AG04450 (cell line): ENCODE results near the gene IQUB. TPM values are rescaled to one million over a fixed set of nuclear protein-coding genes. Genes with fewer than 3 reads are reported as not detected.
"Not testable (repeated sequence)": the region's sequence is repeated elsewhere in the genome, so short reads cannot be mapped to it uniquely, and the experiment has no call there.

Experiments
- CTCF ChIA-PET: fragments of 300-600, 350-600 bp; formaldehyde crosslinking; extraction: SDS; loops from one replicate; lab custom pipeline; 2022; ENCODE audit warnings: antibody characterized with exemption, inconsistent platforms; lab: Charles Lee
- POLR2A ChIA-PET: fragments of 350-600 bp; formaldehyde crosslinking; extraction: SDS; loops from one replicate; lab custom pipeline; 2021; ENCODE audit warnings: antibody characterized with exemption, inconsistent platforms; lab: Yijun Ruan, JAX
- DNase-seq: peaks from one replicate; pipeline ENCODE4 v3.0.0-alpha.2; 2011; ENCODE audit warnings: low read depth, low spot score
- H3K27ac ChIP-seq: one replicate; pipeline ENCODE4 v1.5.1; 2012; ENCODE audit warnings: low read depth, low read length, control low read depth
- H3K27me3 ChIP-seq: one replicate; pipeline ENCODE4 v1.6.0; 2012; ENCODE audit warnings: low read length; ENCODE audit not compliant: control insufficient read depth, insufficient read depth
- H3K4me3 ChIP-seq: 2 replicates; pipeline ENCODE4 v1.5.1; 2011; ENCODE audit warnings: mild to moderate bottlenecking, low read depth, low read length, control low read depth
- H3K9me3 ChIP-seq: 2 replicates; pipeline ENCODE4 v1.5.1; 2012; ENCODE audit warnings: low read length; ENCODE audit not compliant: control insufficient read depth, insufficient read depth
- polyA plus RNA-seq: library from polyadenylated mRNA; depleted of rRNA; stranded (reverse); fragments of >200 nt; gene quantifications from 2 replicates; pipeline ENCODE4 v1.2.3, GENCODE V29; 2011
- TF ChIP-seq, protein P1 (sequence below): IDR thresholded peaks from 2 replicates; pipeline ENCODE4 v1.5.1; 2011; ENCODE audit warnings: low read depth, low read length, control low read depth, inconsistent platforms

The IQUB gene
- polyA plus RNA-seq, 1 experiment, result 0.06 TPM

- TF ChIP-seq, protein P1, sequence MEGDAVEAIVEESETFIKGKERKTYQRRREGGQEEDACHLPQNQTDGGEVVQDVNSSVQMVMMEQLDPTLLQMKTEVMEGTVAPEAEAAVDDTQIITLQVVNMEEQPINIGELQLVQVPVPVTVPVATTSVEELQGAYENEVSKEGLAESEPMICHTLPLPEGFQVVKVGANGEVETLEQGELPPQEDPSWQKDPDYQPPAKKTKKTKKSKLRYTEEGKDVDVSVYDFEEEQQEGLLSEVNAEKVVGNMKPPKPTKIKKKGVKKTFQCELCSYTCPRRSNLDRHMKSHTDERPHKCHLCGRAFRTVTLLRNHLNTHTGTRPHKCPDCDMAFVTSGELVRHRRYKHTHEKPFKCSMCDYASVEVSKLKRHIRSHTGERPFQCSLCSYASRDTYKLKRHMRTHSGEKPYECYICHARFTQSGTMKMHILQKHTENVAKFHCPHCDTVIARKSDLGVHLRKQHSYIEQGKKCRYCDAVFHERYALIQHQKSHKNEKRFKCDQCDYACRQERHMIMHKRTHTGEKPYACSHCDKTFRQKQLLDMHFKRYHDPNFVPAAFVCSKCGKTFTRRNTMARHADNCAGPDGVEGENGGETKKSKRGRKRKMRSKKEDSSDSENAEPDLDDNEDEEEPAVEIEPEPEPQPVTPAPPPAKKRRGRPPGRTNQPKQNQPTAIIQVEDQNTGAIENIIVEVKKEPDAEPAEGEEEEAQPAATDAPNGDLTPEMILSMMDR, result no peak
- no peak for DNase-seq
- Histone ChIP-seq H3K4me3 (no peak overlapping the region), H3K9me3 (no peaks in the 10 kb centered on the region), H3K27ac (no peak overlapping the region), H3K27me3 (no peaks in the 10 kb centered on the region)
- ChIA-PET POLR2A (no interaction called here), CTCF (interaction anchor here (2.9 kb wide), 1 partner anchor 34 kb away, joined by 19 read pairs; no protein-coding TSS in a partner anchor)
These were observed 6.1 kb downstream of the IQUB start for GRCh38 chr7:123528265-123528664.

- H3K9me3 ChIP-seq, H3K27me3 ChIP-seq, H3K4me3 ChIP-seq, H3K27ac ChIP-seq, DNase-seq, POLR2A ChIA-PET: not testable (repeated sequence)
- CTCF ChIA-PET, result interaction anchor here (2.9 kb wide), 1 partner anchor 33 kb away, joined by 19 read pairs; no protein-coding TSS in a partner anchor
These were observed 6.6 kb downstream of the IQUB start for GRCh38 chr7:123527712-123528225.

GRCh38 chr7:123526533-123526932, 7.9 kb downstream of the IQUB start:
- POLR2A ChIA-PET, CTCF ChIA-PET, H3K27me3 ChIP-seq, H3K27ac ChIP-seq, DNase-seq, H3K9me3 ChIP-seq, H3K4me3 ChIP-seq: not testable (repeated sequence)

- H3K4me3 ChIP-seq, result no peak overlapping the region
- POLR2A ChIA-PET, result no interaction called here
- DNase-seq, result no peak
- TF ChIP-seq, protein P1, result no peak
- CTCF ChIA-PET, result interaction anchor here (0.6 kb wide), 1 partner anchor 59 kb away, joined by 7 read pairs; no protein-coding TSS in a partner anchor
- H3K9me3 ChIP-seq, result no peaks in the 10 kb centered on the region
- H3K27me3 ChIP-seq, result no peaks in the 10 kb centered on the region
- H3K27ac ChIP-seq, result no peak overlapping the region
These were observed 12.3 kb downstream of the IQUB start for GRCh38 chr7:123522066-123522465.

DNA sequence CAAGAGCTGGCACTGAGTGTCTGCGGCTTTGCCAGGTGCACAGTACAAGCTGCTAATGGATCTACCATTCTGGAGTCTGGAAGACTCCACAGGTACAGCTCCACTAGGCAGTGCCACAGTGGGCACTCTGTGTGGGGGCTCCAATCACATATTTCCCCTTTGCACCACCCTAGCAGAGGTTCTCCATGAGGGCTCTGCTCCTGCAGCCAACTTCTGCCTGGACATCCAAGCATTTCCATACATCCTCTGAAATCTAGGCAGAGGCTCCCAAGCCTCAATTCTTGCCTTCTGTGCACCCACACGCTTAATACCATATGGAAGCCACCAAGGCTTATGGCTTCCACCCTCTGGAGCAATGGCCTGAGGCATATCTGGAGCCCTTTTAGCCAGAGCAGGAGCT, 29.2 kb downstream of the IQUB start:
- CTCF ChIA-PET, result interaction anchor here (1.3 to 1.5 kb wide), 2 partner anchors 10 to 12 kb away, joined by 3 to 9 read pairs; no protein-coding TSS in a partner anchor
- TF ChIP-seq, protein P1, result no peak
- no peak for DNase-seq
- Histone ChIP-seq H3K4me3 (no peak overlapping the region), H3K27ac (no peak overlapping the region), H3K9me3 (no peaks in the 10 kb centered on the region), H3K27me3 (no peaks in the 10 kb centered on the region)
- POLR2A ChIA-PET, result no interaction called here

GRCh38 chr7:123502201-123502600, 32.2 kb downstream of the IQUB start:
- DNase-seq, result no peak
- H3K9me3 ChIP-seq, result no peaks in the 10 kb centered on the region
- H3K27ac ChIP-seq, result no peak overlapping the region
- ChIA-PET CTCF (no interaction called here), POLR2A (no interaction called here)
- no peaks in the 10 kb centered on the region for H3K27me3 ChIP-seq
- TF ChIP-seq, protein P1, result no peak
- no peak overlapping the region for H3K4me3 ChIP-seq
